ENCODE results near the gene GPC5. TPM values are rescaled to one million over a fixed set of nuclear protein-coding genes. Genes with fewer than 3 reads are reported as not detected.
"Not testable (repeated sequence)": the region's sequence is repeated elsewhere in the genome, so short reads cannot be mapped to it uniquely, and the experiment has no call there.

Gene GPC5
- polyA plus RNA-seq, 4 donors, result 0.18 to 0.86 TPM; not detected in 2

- FAIRE-seq (no peak), DNase-seq (no peak)
- no peaks in the 10 kb centered on the region for H3K27me3 ChIP-seq (ENCODE audit: control insufficient read depth in 3 of 3, insufficient read depth in 3 of 3, low read length in 3 of 3)
- H3K4me1 ChIP-seq (ENCODE audit: control insufficient read depth in 3 of 3, insufficient read depth in 2 of 3, low read depth in 1 of 3, low read length in 2 of 3), result no peaks in the 10 kb centered on the region
- H3K9me3 ChIP-seq (ENCODE audit: control insufficient read depth in 2 of 2, insufficient read depth in 1 of 2, low read depth in 1 of 2, low read length in 1 of 2), result no peaks in the 10 kb centered on the region
- H3K4me3 ChIP-seq (ENCODE audit: low read depth in 1 of 3, low read length in 3 of 3), result no peak overlapping the region
- H3K36me3 ChIP-seq (ENCODE audit: control insufficient read depth in 3 of 3, insufficient read depth in 2 of 3, low read depth in 1 of 3, low read length in 3 of 3), result no peaks in the 10 kb centered on the region
- no peak overlapping the region for H3K27ac ChIP-seq (ENCODE audit: low read depth in 1 of 3, low read length in 2 of 3)
- WGBS, 3 donors, result 63 to 87% (median 80%) methylated on average over 1 of the region's 1 CpG
Measured at GRCh38 chr13:91792054-91792453, 393.6 kb downstream of the GPC5 start.

DNA sequence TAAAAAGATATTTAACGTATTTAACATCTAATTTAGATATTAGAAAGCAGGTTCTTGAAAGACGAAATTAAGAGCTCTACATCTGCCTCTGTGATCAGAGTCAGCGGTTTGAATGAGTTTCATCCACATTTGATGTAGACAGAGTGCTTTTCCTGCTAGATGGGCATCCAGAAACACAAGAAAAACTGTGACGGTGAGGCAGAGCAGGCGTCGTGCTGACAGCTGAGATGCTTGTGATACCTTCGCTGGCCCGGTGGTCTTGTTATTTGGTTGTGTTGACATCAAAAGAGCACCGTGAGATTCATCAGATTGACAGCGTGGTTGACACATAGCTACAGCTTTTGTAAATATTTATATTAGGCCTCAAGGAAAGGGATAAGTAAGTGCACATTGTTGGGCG is 399.1 kb downstream of the GPC5 start:
- no peaks in the 10 kb centered on the region for H3K4me1 ChIP-seq (ENCODE audit: control insufficient read depth in 3 of 3, insufficient read depth in 2 of 3, low read depth in 1 of 3, low read length in 2 of 3)
- no peak overlapping the region for H3K4me3 ChIP-seq (ENCODE audit: low read depth in 1 of 3, low read length in 3 of 3)
- no peaks in the 10 kb centered on the region for H3K27me3 ChIP-seq (ENCODE audit: control insufficient read depth in 3 of 3, insufficient read depth in 3 of 3, low read length in 3 of 3)
- no peak overlapping the region for H3K27ac ChIP-seq (ENCODE audit: low read depth in 1 of 3, low read length in 2 of 3)
- H3K36me3 ChIP-seq (ENCODE audit: control insufficient read depth in 3 of 3, insufficient read depth in 2 of 3, low read depth in 1 of 3, low read length in 3 of 3), result no peaks in the 10 kb centered on the region
- no peak for DNase-seq
- FAIRE-seq, result no peak
- H3K9me3 ChIP-seq (ENCODE audit: control insufficient read depth in 2 of 2, insufficient read depth in 1 of 2, low read depth in 1 of 2, low read length in 1 of 2), result no peaks in the 10 kb centered on the region
- WGBS, 3 donors, result 37 to 52% (median 52%) methylated on average over 11 of the region's 11 CpGs

- WGBS, 3 donors, result 74 to 91% (median 90%) methylated on average over 3 of the region's 3 CpGs
- not testable (repeated sequence) for H3K4me1 ChIP-seq (ENCODE audit: control insufficient read depth in 3 of 3, insufficient read depth in 2 of 3, low read depth in 1 of 3, low read length in 2 of 3); H3K27ac ChIP-seq (ENCODE audit: low read depth in 1 of 3, low read length in 2 of 3); H3K27me3 ChIP-seq (ENCODE audit: control insufficient read depth in 3 of 3, insufficient read depth in 3 of 3, low read length in 3 of 3); DNase-seq; H3K36me3 ChIP-seq (ENCODE audit: control insufficient read depth in 3 of 3, insufficient read depth in 2 of 3, low read depth in 1 of 3, low read length in 3 of 3); H3K9me3 ChIP-seq (ENCODE audit: control insufficient read depth in 2 of 2, insufficient read depth in 1 of 2, low read depth in 1 of 2, low read length in 1 of 2); FAIRE-seq; H3K4me3 ChIP-seq (ENCODE audit: low read depth in 1 of 3, low read length in 3 of 3)
Measured at GRCh38 chr13:91798338-91798737, 399.9 kb downstream of the GPC5 start.

- not testable (repeated sequence) for FAIRE-seq; H3K27me3 ChIP-seq (ENCODE audit: control insufficient read depth in 3 of 3, insufficient read depth in 3 of 3, low read length in 3 of 3); H3K36me3 ChIP-seq (ENCODE audit: control insufficient read depth in 3 of 3, insufficient read depth in 2 of 3, low read depth in 1 of 3, low read length in 3 of 3); H3K9me3 ChIP-seq (ENCODE audit: control insufficient read depth in 2 of 2, insufficient read depth in 1 of 2, low read depth in 1 of 2, low read length in 1 of 2); H3K27ac ChIP-seq (ENCODE audit: low read depth in 1 of 3, low read length in 2 of 3); H3K4me3 ChIP-seq (ENCODE audit: low read depth in 1 of 3, low read length in 3 of 3); H3K4me1 ChIP-seq (ENCODE audit: control insufficient read depth in 3 of 3, insufficient read depth in 2 of 3, low read depth in 1 of 3, low read length in 2 of 3); DNase-seq
- 75 to 87% (median 83%) methylated on average over 3 of the region's 3 CpGs for WGBS, 3 donors
Measured at GRCh38 chr13:91801772-91802171, 403.4 kb downstream of the GPC5 start.

- DNase-seq (no peak), FAIRE-seq (no peak)
- H3K4me3 ChIP-seq (ENCODE audit: low read depth in 1 of 3, low read length in 3 of 3), result no peak overlapping the region
Measured at GRCh38 chr13:91802957-91803356, 404.5 kb downstream of the GPC5 start.

DNA sequence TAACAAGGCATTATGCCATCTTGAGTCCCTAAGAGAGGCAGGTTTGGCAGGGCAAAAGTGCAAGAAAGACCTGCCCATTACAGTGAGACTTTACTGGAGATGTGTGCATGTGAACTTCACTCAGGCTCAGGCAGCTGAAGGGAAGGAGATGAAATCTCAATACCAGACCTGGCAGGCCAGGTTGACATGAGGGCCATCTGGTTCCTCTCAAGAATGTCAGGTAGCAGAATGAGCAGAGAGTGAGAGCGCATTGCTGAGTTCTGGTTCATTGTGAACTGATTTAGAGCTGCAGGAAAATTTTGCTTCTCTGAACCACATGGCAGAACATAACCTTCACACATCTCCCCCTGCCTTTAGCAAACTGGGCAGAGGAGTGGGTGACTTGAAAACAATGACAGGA is 406.3 kb downstream of the GPC5 start:
- H3K36me3 ChIP-seq (ENCODE audit: control insufficient read depth in 3 of 3, insufficient read depth in 2 of 3, low read depth in 1 of 3, low read length in 3 of 3), result no peaks in the 10 kb centered on the region
- no peak for FAIRE-seq
- WGBS, 3 donors, result 80 to 81% (median 81%) methylated on average over 1 of the region's 1 CpG

More at GRCh38 chr13:91802957-91803356, 404.5 kb downstream of the GPC5 start:
- Histone ChIP-seq H3K27ac (ENCODE audit: low read depth in 1 of 3, low read length in 2 of 3) (no peak overlapping the region), H3K36me3 (ENCODE audit: control insufficient read depth in 3 of 3, insufficient read depth in 2 of 3, low read depth in 1 of 3, low read length in 3 of 3) (no peaks in the 10 kb centered on the region), H3K27me3 (ENCODE audit: control insufficient read depth in 3 of 3, insufficient read depth in 3 of 3, low read length in 3 of 3) (no peaks in the 10 kb centered on the region), H3K9me3 (ENCODE audit: control insufficient read depth in 2 of 2, insufficient read depth in 1 of 2, low read depth in 1 of 2, low read length in 1 of 2) (no peaks in the 10 kb centered on the region), H3K4me1 (ENCODE audit: control insufficient read depth in 3 of 3, insufficient read depth in 2 of 3, low read depth in 1 of 3, low read length in 2 of 3) (no peaks in the 10 kb centered on the region)

DNA sequence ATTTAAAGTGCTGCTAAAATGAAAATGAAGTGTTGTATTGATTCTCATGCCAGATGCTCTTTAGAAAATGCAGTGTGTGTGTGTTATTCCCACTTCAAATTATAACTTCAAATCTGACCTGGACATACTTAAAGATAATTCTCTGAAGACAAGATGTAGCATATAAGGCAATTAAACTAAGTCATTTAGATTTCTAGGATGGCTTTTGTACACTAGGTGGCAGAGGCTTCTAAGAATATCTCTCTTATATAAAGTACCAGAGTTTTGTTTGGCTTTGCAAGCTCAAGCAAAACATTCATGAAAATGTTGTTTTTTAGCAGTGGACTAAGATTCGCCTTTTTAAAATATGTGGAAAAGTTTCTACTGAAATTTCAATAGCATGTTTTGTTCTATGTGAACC is 407.2 kb downstream of the GPC5 start:
- H3K27me3 ChIP-seq (ENCODE audit: control insufficient read depth in 3 of 3, insufficient read depth in 3 of 3, low read length in 3 of 3), result no peaks in the 10 kb centered on the region
- H3K27ac ChIP-seq (ENCODE audit: low read depth in 1 of 3, low read length in 2 of 3), result no peak overlapping the region
- H3K9me3 ChIP-seq (ENCODE audit: control insufficient read depth in 2 of 2, insufficient read depth in 1 of 2, low read depth in 1 of 2, low read length in 1 of 2), result no peaks in the 10 kb centered on the region
- H3K4me1 ChIP-seq (ENCODE audit: control insufficient read depth in 3 of 3, insufficient read depth in 2 of 3, low read depth in 1 of 3, low read length in 2 of 3), result no peaks in the 10 kb centered on the region
- no peaks in the 10 kb centered on the region for H3K36me3 ChIP-seq (ENCODE audit: control insufficient read depth in 3 of 3, insufficient read depth in 2 of 3, low read depth in 1 of 3, low read length in 3 of 3)
- no peak for DNase-seq
- FAIRE-seq, result no peak
- no peak overlapping the region for H3K4me3 ChIP-seq (ENCODE audit: low read depth in 1 of 3, low read length in 3 of 3)
- 67 to 83% (median 69%) methylated on average over 1 of the region's 1 CpG for WGBS, 3 donors

More for the DNA sequence above, 406.3 kb downstream of the GPC5 start:
- Histone ChIP-seq H3K4me3 (ENCODE audit: low read depth in 1 of 3, low read length in 3 of 3) (no peak overlapping the region), H3K4me1 (ENCODE audit: control insufficient read depth in 3 of 3, insufficient read depth in 2 of 3, low read depth in 1 of 3, low read length in 2 of 3) (no peaks in the 10 kb centered on the region), H3K27me3 (ENCODE audit: control insufficient read depth in 3 of 3, insufficient read depth in 3 of 3, low read length in 3 of 3) (no peaks in the 10 kb centered on the region), H3K9me3 (ENCODE audit: control insufficient read depth in 2 of 2, insufficient read depth in 1 of 2, low read depth in 1 of 2, low read length in 1 of 2) (no peaks in the 10 kb centered on the region), H3K27ac (ENCODE audit: low read depth in 1 of 3, low read length in 2 of 3) (no peak overlapping the region)
- no peak for DNase-seq

DNA sequence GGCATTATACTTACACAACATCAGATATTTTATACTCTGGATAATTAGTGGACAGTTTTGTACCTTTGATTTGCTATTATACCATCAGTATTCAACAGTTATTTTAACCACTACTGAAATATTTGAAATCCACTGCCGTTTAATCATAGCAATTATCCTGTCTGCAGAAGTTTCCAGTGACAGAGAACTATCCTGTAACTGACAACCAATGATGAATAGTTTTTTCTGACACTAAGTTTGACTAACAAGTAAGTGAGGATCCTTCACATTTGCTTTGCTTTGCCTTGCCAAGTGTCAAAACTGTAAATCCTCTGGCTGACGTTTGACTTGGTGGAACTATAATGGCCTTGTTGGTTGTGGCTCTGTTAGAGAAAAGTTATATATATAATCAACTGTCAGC is 410.7 kb downstream of the GPC5 start:
- no peaks in the 10 kb centered on the region for H3K4me1 ChIP-seq (ENCODE audit: control insufficient read depth in 3 of 3, insufficient read depth in 2 of 3, low read depth in 1 of 3, low read length in 2 of 3)
- FAIRE-seq (no peak), DNase-seq (no peak)
- H3K36me3 ChIP-seq (ENCODE audit: control insufficient read depth in 3 of 3, insufficient read depth in 2 of 3, low read depth in 1 of 3, low read length in 3 of 3), result no peaks in the 10 kb centered on the region
- H3K4me3 ChIP-seq (ENCODE audit: low read depth in 1 of 3, low read length in 3 of 3), result no peak overlapping the region
- H3K27ac ChIP-seq (ENCODE audit: low read depth in 1 of 3, low read length in 2 of 3), result no peak overlapping the region
- 55 to 68% (median 67%) methylated on average over 2 of the region's 2 CpGs for WGBS, 3 donors
- H3K9me3 ChIP-seq (ENCODE audit: control insufficient read depth in 2 of 2, insufficient read depth in 1 of 2, low read depth in 1 of 2, low read length in 1 of 2), result no peaks in the 10 kb centered on the region
- peaks cover 0 to 3% (median 0%) of the 10 kb centered on the region in 3 donors for H3K27me3 ChIP-seq (ENCODE audit: control insufficient read depth in 3 of 3, insufficient read depth in 3 of 3, low read length in 3 of 3)

DNA sequence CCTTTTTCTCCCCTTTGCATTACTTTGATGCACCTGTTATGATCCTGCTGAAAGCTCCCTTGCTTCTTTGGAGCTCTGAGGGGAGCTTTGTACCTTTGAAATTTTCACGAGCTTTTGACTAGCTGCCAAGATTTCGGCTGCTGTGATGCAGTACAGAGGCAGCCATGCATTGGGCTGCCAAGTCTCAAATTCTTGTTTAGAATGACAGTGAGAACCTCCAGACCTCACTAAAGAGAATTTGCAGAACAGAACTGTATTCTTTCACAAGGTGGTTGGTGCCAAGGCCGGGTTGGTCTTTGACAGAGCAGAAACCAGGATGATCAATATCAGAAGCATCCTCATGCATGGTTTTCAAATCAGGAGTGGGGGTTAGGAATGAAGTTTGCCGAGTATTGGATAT is 414.8 kb downstream of the GPC5 start:
- Histone ChIP-seq H3K27ac (ENCODE audit: low read depth in 1 of 3, low read length in 2 of 3) (no peak overlapping the region), H3K36me3 (ENCODE audit: control insufficient read depth in 3 of 3, insufficient read depth in 2 of 3, low read depth in 1 of 3, low read length in 3 of 3) (no peaks in the 10 kb centered on the region), H3K27me3 (ENCODE audit: control insufficient read depth in 3 of 3, insufficient read depth in 3 of 3, low read length in 3 of 3) (peaks cover 0 to 3% (median 0%) of the 10 kb centered on the region in 3 donors), H3K4me3 (ENCODE audit: low read depth in 1 of 3, low read length in 3 of 3) (no peak overlapping the region), H3K9me3 (ENCODE audit: control insufficient read depth in 2 of 2, insufficient read depth in 1 of 2, low read depth in 1 of 2, low read length in 1 of 2) (no peaks in the 10 kb centered on the region), H3K4me1 (ENCODE audit: control insufficient read depth in 3 of 3, insufficient read depth in 2 of 3, low read depth in 1 of 3, low read length in 2 of 3) (no peaks in the 10 kb centered on the region)
- no peak for DNase-seq
- FAIRE-seq, result no peak
- WGBS, 3 donors, result 25 to 40% (median 32%) methylated on average over 4 of the region's 4 CpGs

Data from small intestine (tissue), 7 donors.